HG03095 (cell line): ENCODE results near the gene ADH4.
"Not testable (repeated sequence)": the region's sequence is repeated elsewhere in the genome, so short reads cannot be mapped to it uniquely, and the experiment has no call there.

Experiments used
- ATAC-seq: cut with Tn5 transposase; IDR thresholded peaks from one replicate; pipeline ENCODE4 v1.9.1; 2021; ENCODE audit warnings: moderate library complexity; ENCODE audit not compliant: unreplicated experiment

ADH4 gene

DNA sequence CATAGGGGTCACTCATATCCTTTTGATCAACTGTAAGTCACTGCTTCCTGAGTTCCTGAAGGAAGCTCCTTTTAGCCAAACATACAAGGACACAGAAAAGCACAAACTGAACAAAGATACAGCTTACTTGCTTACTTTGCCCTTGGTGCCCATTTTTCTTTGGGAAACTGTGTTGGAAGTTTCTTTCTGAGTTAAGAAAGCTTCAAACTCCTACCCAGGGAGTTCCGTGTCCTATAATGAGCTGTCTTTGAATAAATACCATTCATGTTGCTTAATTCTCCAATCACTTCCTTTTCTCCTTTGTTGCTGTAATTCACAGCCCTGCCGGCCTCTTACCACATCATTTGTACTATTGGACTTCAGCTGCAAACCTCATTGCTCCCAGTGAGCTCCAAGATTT, at the start of gene ADH4:
Gene ADH4, minus strand, starts transcription at position 228 of the 400 bp plus-strand sequence. Its CDS starts 75 bp downstream, at position 153.
- no peak for ATAC-seq

DNA sequence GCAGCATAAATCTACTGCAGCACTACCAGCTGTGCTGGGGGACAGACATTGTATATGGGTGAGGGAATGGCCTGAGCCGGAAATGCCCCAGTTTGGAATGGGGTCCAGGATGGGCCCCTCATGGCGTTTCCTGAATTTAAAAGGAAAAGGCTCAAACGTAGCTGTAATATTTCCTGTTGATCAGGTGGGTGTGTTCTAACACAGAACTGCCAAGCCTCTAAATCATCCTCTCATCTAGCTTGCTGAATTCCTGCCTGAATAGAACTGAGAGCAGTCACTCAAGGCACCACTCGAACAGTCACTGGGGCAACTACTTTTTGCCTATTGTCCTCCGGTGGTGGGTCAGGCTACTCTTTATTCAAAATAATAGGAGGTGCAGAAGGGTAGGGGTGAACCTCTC, 46.2 kb upstream of the ADH4 start:
- ATAC-seq = no peak

DNA sequence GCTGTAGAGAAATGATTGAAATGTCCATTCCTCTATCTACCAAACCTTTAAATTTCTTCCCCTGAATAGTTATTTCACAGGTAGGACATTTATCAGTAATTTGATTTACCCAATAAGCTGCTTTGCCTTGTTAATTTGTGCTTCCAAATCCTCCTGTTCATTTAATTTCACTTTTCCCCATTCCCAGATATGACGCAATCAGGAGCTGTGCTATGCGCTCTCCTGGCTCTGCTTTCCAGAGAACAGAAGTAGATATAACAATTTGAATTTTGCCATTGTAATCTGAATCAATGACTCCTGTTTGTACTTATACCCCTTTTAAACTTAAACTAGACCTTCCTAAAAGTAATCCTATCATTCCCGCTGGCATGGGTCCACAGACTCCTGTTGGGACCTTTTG, 45.8 kb upstream of the ADH4 start:
- not testable (repeated sequence) for ATAC-seq

GRCh38 chr4:99186029-99186428, 41.9 kb upstream of the ADH4 start:
- no peak for ATAC-seq

- ATAC-seq = no peak
Observed at GRCh38 chr4:99185581-99185980, 41.5 kb upstream of the ADH4 start.

GRCh38 chr4:99180382-99181070, 36.4 kb upstream of the ADH4 start:
- ATAC-seq = no peak

DNA sequence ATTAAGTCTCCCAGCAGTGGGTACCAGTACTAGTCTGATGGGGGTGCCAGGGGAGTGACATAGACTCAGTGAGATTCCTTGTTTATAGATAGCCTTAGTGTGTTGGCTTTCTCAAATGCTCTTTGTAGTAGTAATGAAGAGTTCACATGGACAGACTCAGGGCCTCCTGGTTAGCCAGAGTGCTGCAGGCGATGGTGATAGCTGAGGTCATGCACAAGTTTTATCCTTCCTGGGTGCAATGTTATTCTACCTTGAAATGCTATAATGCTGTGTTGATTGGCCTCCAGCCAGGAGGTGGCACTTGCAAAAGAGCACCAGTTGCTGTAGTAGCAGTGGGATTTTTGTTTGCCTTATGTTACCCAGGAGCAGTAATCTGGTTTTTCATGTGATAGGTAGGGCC, 35.5 kb upstream of the ADH4 start:
- no peak for ATAC-seq

DNA sequence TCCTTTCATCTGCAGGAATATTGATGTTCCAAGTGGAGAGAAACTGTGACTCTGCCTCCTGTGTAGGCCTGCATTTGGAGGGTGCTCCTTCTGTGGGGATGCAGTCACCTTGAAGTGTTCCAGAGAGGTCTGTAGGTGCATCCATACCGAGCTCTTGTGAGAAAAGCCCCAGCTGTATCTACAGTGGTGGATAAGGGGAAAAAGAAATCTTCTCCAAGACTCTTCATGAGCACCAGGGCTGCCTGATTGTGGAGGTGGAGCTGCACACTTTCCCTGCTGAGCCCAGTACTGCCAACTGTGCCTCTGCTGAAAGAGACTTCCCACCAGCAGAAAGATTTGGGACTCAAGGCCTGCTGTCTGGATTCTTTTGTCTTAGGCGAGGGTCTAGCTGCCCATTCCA, 35.1 kb upstream of the ADH4 start:
- ATAC-seq = no peak

DNA sequence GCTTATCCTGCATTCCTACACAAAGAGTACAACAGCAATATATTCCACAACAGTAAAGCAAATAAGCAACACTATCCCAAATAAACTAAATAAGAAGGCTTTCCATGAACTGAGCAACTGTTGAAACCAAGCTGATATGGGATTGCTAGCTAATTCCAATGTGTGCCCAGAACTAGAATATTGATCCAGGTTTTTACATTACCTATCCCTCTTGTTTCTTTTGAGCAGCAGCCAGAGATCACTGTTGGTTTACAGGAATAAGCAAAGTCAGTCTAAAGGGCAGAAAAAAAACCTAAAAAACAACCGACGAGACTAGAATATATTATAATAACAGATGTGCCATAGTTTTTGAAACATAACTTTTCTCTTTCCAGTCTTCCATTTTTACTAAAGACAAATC, 22.4 kb upstream of the ADH4 start:
- ATAC-seq = no peak

- ATAC-seq = no peak
Observed at GRCh38 chr4:99165978-99166377, 21.9 kb upstream of the ADH4 start.

- no peak for ATAC-seq
Observed at GRCh38 chr4:99161373-99162099, 17.4 kb upstream of the ADH4 start.

GRCh38 chr4:99159699-99160098, 15.6 kb upstream of the ADH4 start:
- no peak for ATAC-seq

GRCh38 chr4:99157478-99157935, 13.4 kb upstream of the ADH4 start:
- ATAC-seq = no peak

GRCh38 chr4:99156992-99157391, 12.9 kb upstream of the ADH4 start:
- no peak for ATAC-seq

DNA sequence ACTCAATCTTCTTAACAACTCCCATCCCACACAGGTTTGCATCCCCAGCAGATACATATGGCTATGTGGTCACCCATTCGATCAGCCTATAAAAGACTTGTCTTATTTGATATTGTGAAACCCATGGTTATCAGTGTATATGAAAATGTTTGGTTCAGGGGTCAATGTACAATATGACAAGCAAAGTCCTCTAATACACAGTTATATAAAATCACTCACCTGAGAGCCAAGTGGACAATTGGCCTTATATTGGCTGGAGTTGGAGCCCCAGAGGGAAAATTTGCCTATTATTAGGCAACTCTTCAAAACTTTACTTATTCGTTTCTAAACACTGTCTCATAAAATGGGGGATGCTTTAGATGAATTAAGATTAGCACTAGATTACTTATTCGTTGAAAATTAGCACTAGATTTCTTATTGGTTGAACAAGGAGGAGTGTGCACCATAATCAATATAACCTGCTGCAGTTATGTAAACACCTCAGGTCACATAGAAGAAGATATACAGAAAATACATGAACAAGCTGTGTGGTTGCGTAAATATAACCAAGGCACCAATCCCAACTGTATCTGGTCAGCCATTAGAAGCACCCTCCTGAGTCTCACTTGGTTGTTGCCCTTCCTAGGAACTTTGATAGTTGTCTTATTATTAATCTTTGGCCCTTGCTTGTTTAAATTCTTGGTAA, 10.7 kb upstream of the ADH4 start:
- ATAC-seq = no peak

GRCh38 chr4:99151995-99152394, 7.9 kb upstream of the ADH4 start:
- ATAC-seq = no peak

DNA sequence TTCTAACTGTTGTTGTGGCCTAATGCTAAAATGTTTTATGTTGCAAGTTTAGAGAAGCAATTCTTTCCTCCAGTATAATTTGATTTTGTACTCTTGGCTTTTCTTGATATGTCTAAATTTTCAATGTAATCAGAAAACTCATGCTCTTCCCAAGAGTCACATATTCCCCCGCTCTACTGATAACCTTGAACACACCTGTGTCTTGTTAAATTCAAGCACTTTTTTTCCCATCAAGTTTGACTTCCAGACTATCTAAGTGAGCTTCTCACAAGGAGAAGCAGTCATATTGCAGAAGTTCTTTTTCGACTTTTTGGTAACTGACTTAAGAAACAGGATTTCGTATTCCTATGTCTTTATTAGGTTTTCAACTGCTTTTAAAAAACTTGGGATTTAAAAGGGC, 7.4 kb upstream of the ADH4 start:
- ATAC-seq = no peak

- ATAC-seq = no peak
Observed at GRCh38 chr4:99149426-99150019, 5.4 kb upstream of the ADH4 start.

GRCh38 chr4:99148550-99148949, 4.5 kb upstream of the ADH4 start:
- no peak for ATAC-seq

DNA sequence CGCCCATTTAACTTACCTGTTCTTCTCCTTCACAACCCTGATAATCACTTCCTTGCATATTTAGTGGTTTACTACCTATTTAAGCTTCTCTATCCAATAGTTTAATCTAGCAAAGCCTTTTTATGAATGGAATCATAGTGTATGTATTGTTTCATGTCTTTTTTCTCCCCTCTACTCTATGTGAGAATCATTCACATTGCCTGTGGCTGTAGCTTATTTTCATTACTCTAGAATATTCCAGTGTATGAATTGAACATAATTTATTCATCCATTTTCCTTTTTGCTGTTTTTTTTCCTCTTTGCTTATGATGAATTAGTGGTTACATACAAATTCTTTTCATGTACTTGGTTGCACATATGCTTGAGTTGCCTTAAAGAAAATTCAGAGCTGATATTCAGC, 490 bp upstream of the ADH4 start:
- ATAC-seq = no peak

DNA sequence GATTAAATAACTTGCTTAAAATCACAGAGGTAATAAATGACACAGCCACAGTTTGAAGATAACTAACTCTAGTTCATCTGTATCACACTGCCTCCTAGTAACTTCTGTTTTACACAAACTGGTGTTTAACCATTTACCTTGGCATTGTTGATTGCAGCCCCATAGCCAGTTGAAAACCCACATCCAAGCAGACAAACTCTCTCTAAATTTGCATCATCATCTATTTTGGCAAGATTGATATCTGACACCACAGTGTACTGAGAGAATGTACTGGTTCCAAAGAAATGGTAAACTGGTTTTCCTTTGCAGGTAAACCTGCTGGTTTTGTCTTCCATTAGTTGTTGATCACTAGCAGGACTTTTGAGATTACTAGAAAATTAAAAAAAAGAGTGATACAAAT, 7.8 kb downstream of the ADH4 start:
- no peak for ATAC-seq
